ENCODE data around the gene CARD14.

CARD14 gene

DNA sequence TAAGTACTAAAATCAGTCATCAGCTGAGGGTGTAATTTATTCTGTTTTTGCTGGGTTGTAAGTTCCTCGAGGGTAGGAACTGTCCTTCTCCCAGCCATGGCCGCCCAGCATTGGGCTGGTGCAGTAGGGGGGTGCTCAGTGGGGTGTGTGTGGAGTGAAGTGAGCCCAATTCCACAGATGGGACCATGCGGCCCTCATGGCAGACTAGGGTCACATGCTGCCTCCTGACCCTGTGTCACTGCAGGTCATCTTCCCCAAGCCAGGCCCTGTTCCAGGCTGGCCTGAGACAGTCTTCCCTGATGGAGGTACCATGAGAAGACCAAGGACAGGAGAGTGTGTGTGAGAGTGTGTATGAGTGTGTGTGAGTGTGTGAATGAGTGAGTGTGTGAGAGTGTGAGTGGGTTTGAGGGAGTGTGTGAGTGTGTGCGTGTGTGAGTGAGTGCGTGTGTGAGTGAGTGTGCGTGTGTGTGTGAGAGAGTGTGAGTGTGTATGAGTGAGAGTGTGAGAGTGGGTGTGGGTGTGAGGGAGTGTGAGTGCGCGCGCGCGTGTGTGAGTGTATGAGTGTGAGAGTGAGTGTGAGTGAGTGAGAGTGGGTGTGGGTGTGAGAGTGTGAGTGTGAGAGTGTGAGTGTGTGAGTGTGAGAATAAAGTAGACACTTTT is 54.1 kb downstream of the CARD14 start:
- TF ChIP-seq, protein P1, sequence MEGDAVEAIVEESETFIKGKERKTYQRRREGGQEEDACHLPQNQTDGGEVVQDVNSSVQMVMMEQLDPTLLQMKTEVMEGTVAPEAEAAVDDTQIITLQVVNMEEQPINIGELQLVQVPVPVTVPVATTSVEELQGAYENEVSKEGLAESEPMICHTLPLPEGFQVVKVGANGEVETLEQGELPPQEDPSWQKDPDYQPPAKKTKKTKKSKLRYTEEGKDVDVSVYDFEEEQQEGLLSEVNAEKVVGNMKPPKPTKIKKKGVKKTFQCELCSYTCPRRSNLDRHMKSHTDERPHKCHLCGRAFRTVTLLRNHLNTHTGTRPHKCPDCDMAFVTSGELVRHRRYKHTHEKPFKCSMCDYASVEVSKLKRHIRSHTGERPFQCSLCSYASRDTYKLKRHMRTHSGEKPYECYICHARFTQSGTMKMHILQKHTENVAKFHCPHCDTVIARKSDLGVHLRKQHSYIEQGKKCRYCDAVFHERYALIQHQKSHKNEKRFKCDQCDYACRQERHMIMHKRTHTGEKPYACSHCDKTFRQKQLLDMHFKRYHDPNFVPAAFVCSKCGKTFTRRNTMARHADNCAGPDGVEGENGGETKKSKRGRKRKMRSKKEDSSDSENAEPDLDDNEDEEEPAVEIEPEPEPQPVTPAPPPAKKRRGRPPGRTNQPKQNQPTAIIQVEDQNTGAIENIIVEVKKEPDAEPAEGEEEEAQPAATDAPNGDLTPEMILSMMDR (IDR thresholded peaks at IDR 0.05; ENCODE audit: insufficient read depth, low read depth, low read length, missing control alignments): no peak
- no peak overlapping the region for H3K4me3 ChIP-seq (ENCODE audit: low read depth, low read length)
- DNase-seq (ENCODE audit: low read depth): no peak

- DNase-seq (ENCODE audit: low read depth): no peak
- TF ChIP-seq, protein P1 (IDR thresholded peaks at IDR 0.05; ENCODE audit: insufficient read depth, low read depth, low read length, missing control alignments): no peak
- no peak overlapping the region for H3K4me3 ChIP-seq (ENCODE audit: low read depth, low read length)
Observed at GRCh38 chr17:80224683-80225082, 54.9 kb downstream of the CARD14 start.

DNA sequence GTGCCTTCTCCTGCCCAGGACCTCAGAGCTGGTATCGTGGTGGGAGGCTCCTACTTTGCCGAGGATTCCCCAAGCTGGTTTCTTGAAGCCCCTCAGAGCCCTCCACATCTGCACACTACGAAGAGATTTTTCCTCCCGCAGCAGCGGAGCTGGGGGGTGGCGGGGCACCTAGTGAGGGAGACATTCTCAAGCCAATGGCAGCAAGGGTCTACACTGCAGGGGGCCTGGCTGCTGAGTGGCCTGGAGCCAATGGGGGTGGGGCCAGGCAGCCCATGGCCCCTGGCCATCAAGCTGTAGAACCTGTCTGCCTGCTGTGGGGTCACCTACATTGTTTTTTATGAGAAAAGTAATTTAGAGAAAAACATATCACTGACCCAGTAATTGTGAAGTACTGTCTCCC is 55.4 kb downstream of the CARD14 start:
- H3K4me3 ChIP-seq (ENCODE audit: low read depth, low read length): no peak overlapping the region
- TF ChIP-seq, protein P1 (IDR thresholded peaks at IDR 0.05; ENCODE audit: insufficient read depth, low read depth, low read length, missing control alignments): no peak
- DNase-seq (ENCODE audit: low read depth): no peak

DNA sequence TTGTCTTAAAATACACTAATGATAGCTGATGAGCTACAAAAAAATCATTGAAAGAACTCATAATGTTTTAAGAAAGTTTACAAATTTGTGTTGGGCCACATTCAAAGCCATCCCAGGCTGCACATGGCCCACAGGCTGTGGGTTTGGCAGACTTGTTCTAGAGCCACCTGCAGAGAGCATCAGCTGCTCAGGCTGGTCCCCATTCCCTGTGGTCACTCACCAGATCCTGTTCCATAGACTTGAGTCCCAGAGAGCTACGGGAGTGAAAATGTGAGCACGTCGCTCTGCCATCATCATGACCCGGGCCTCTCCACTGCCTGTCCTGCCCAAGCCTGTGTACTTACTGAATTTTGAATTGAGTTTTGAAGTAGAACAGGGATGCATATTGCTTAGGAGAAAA is 57.3 kb downstream of the CARD14 start:
- H3K4me3 ChIP-seq (ENCODE audit: low read depth, low read length): no peak overlapping the region
- DNase-seq (ENCODE audit: low read depth): no peak
- TF ChIP-seq, protein P1 (IDR thresholded peaks at IDR 0.05; ENCODE audit: insufficient read depth, low read depth, low read length, missing control alignments): no peak

GRCh38 chr17:80227666-80228065 is 57.8 kb downstream of the CARD14 start:
- no peak overlapping the region for H3K4me3 ChIP-seq (ENCODE audit: low read depth, low read length)
- no peak for DNase-seq (ENCODE audit: low read depth)
- TF ChIP-seq, protein P1 (IDR thresholded peaks at IDR 0.05; ENCODE audit: insufficient read depth, low read depth, low read length, missing control alignments): no peak

- H3K4me3 ChIP-seq (ENCODE audit: low read depth, low read length): no peak overlapping the region
- DNase-seq (ENCODE audit: low read depth): no peak
- TF ChIP-seq, protein P1 (IDR thresholded peaks at IDR 0.05; ENCODE audit: insufficient read depth, low read depth, low read length, missing control alignments): no peak
Observed at GRCh38 chr17:80228477-80228876, 58.6 kb downstream of the CARD14 start.

- DNase-seq (ENCODE audit: low read depth): no peak
- H3K4me3 ChIP-seq (ENCODE audit: low read depth, low read length): no peak overlapping the region
- TF ChIP-seq, protein P1 (IDR thresholded peaks at IDR 0.05; ENCODE audit: insufficient read depth, low read depth, low read length, missing control alignments): no peak
Observed at GRCh38 chr17:80229011-80229410, 59.2 kb downstream of the CARD14 start.
